BLaER1 (cell line): Measurements from ENCODE around the gene ECSCR.
"Not testable (repeated sequence)": the region's sequence is repeated elsewhere in the genome, so short reads cannot be mapped to it uniquely, and the experiment has no call there.

Source experiments
- H3K27ac ChIP-seq: shearing (Covaris generic); formaldehyde crosslinking; 2 replicates; pipeline ENCODE4 v1.8.1; 2022
- H3K27me3 ChIP-seq: shearing (Covaris generic); formaldehyde crosslinking; 2 replicates; pipeline ENCODE4 v1.8.1; 2022
- H3K36me3 ChIP-seq: shearing (Covaris generic); formaldehyde crosslinking; 2 replicates; pipeline ENCODE4 v1.8.1; 2022
- H3K4me1 ChIP-seq: shearing (Covaris generic); formaldehyde crosslinking; 2 replicates; pipeline ENCODE4 v1.8.1; 2022
- H3K4me2 ChIP-seq: shearing (Covaris generic); formaldehyde crosslinking; 2 replicates; pipeline ENCODE4 v1.8.1; 2022
- H3K4me3 ChIP-seq: shearing (Covaris generic); formaldehyde crosslinking; 2 replicates; pipeline ENCODE4 v1.8.1; 2022
- H3K9ac ChIP-seq: shearing (Covaris generic); formaldehyde crosslinking; 2 replicates; pipeline ENCODE4 v1.8.1; 2022
- H3K9me3 ChIP-seq: shearing (Covaris generic); formaldehyde crosslinking; 2 replicates; pipeline ENCODE4 v1.8.1; 2022
- H4K20me1 ChIP-seq: shearing (Covaris generic); formaldehyde crosslinking; 2 replicates; pipeline ENCODE4 v1.8.1; 2022
- Cebpa-rat ChIP-seq: shearing (Covaris generic); IDR thresholded peaks from 2 replicates; pipeline ENCODE4 v1.8.1; 2022

ECSCR gene

DNA sequence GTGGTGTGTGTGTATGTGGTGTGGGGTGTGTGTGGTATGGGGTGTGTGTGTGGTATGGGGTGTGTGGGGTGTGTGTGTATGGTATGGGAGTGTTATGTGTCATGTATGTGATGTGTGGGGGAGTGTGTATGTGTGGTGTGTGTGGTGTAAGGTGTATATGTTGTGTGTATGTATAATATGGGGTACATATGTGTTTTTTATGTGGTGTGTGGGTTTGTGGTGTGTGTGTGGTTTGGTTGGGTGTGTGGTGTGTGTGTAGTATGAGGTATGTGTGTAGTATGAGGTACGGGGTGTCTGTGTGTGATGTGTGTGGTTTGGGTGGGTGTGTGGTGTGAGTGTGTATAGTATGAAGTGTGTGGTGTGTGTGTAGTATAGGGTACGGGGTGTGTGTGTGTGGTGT is 11.4 kb downstream of the ECSCR start:
- H3K36me3 ChIP-seq = no peaks in the 10 kb centered on the region
- H3K4me1 ChIP-seq = peaks cover 12% of the 10 kb centered on the region
- H3K27me3 ChIP-seq = no peaks in the 10 kb centered on the region
- no peak overlapping the region for H3K9ac ChIP-seq
- H3K9me3 ChIP-seq = no peaks in the 10 kb centered on the region
- no peak overlapping the region for H3K27ac ChIP-seq
- no peaks in the 10 kb centered on the region for H4K20me1 ChIP-seq
- no peak for TF ChIP-seq Cebpa-rat
- no peak overlapping the region for H3K4me2 ChIP-seq
- H3K4me3 ChIP-seq = no peak overlapping the region

- H3K9ac ChIP-seq = no peak overlapping the region
These were observed 15.4 kb downstream of the ECSCR start for GRCh38 chr5:139446956-139447779.

GRCh38 chr5:139445325-139446170 is 17.0 kb downstream of the ECSCR start:
- no peak for TF ChIP-seq Cebpa-rat
- H3K4me3 ChIP-seq = no peak overlapping the region
- no peaks in the 10 kb centered on the region for H3K9me3 ChIP-seq
- H3K4me2 ChIP-seq = no peak overlapping the region
- H3K27ac ChIP-seq = no peak overlapping the region
- H3K4me1 ChIP-seq = peaks cover 20% of the 10 kb centered on the region
- H3K9ac ChIP-seq = no peak overlapping the region
- no peaks in the 10 kb centered on the region for H4K20me1 ChIP-seq
- H3K27me3 ChIP-seq = no peaks in the 10 kb centered on the region
- H3K36me3 ChIP-seq = no peaks in the 10 kb centered on the region

More at GRCh38 chr5:139446956-139447779, 15.4 kb downstream of the ECSCR start:
- Histone ChIP-seq H3K27ac (no peak overlapping the region), H3K4me3 (no peak overlapping the region), H3K4me2 (no peak overlapping the region), H4K20me1 (no peaks in the 10 kb centered on the region), H3K4me1 (peaks cover 20% of the 10 kb centered on the region), H3K9me3 (no peaks in the 10 kb centered on the region), H3K36me3 (no peaks in the 10 kb centered on the region), H3K27me3 (no peaks in the 10 kb centered on the region)
- no peak for TF ChIP-seq Cebpa-rat

DNA sequence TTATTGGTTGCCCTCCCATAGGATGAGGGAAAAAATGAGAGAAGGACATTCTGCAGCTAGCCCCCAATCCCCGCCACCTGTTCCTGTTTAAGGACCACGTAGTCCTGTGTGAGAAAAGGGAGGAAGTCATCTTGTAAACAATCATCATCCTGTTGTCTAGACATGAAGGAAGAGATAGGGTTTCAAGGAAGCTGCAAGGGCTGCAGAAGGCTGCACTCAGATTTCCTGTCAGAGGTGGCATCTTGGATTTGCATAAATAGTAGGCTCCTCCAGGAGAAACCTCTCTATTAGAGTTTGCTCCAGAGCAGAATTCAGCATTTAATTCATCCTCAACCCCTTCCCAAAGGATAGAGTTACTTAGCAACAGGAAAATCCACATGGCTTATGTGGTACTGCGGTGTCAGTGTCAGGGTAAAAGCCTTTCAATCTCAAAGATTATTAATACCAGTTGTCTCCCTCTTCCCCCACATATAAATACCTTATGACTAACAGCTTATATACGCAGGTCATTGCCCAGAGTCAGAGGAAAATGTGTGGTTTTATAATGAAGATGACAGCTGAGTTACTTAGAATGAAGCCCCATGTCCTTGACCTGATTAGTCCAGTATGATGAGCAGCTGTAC is 18.6 kb downstream of the ECSCR start:
- H3K4me1 ChIP-seq = peaks cover 28% of the 10 kb centered on the region
- no peak for TF ChIP-seq Cebpa-rat
- H3K4me2 ChIP-seq = peak overlapping the region; percentile 46
- H3K9me3 ChIP-seq = no peaks in the 10 kb centered on the region
- no peaks in the 10 kb centered on the region for H3K27me3 ChIP-seq
- no peaks in the 10 kb centered on the region for H3K36me3 ChIP-seq
- H3K4me3 ChIP-seq = no peak overlapping the region
- H3K27ac ChIP-seq = no peak overlapping the region
- no peak overlapping the region; the same call in 1 of the 2 replicates for H3K9ac ChIP-seq
- H4K20me1 ChIP-seq = no peaks in the 10 kb centered on the region

DNA sequence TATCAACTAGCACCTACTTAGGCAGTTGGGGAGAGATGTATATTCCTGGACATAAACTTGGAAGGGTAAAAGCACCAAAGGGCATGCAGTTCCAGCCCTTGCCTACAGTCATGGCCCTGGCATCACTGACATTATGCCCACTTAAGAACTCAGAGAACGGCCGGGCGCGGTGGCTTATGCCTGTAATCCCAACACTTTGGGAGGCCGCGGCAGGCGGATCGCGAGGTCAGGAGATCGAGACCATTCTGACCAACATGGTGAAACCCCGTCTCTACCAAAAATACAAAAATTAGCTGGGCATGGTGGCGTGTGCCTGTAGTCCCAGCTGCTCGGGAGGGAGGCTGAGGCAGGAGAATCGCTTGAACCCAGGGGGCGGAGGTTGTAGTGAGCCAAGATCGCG is 22.1 kb downstream of the ECSCR start:
- H3K4me1 ChIP-seq = peaks cover 35% of the 10 kb centered on the region
- H3K27me3 ChIP-seq, H3K4me2 ChIP-seq, H3K9me3 ChIP-seq, H4K20me1 ChIP-seq, H3K27ac ChIP-seq, H3K9ac ChIP-seq, H3K36me3 ChIP-seq, H3K4me3 ChIP-seq: not testable (repeated sequence)

DNA sequence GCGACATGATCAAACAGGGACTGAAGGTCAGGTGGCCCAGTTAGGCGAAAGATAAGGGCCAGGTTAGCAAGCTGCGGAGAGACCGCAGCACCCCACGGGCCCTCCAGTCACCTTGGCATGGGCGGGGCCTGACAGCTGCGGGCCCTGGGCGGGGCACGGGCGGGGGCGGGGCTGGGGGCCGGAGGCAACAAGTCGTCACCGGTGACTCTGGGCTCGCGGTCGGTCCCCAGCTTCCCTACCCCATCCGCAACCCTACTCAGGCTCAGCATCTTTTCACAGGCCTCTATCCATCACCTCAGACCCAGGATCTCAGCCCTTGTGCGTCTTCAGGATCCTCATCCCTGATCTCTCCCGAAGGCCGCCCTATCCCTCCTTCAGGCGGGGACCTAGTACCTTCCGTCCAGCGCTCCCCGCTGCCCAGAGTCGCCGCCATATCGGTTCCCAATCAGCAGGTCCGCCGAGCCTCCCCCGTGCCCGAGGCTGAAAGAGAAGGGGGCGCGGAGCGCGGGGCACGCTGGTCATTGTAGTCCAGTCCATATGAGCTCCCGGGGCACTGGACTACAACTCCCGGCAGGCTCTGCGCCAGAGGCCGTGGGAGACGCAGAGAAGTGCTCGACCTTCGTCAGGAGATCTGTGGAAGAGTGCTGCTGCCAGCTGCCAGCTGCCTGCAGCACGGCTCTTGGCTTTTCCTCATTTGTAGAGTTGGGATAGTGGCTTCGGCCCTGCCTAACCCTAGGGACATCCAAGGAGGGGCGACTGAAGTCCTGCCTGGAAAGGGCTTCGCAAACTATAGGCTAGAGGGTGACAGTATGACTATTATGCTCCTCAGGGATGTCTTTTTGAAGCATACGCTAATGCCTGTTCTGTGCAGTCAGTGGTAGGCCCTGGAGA is 23.3 kb downstream of the ECSCR start, which contains the start of gene DNAJC18:
Gene DNAJC18, minus strand, starts transcription at position 513 of the 891 bp plus-strand sequence. Its CDS starts 80 bp downstream, at position 433.
- Histone ChIP-seq H3K4me3 (peak within 1 kb of the TSS; percentile 83), H3K4me1 (peaks cover 31% of the 10 kb centered on the region), H4K20me1 (no peaks in the 10 kb centered on the region), H3K27ac (peak within 1 kb of the TSS; percentile 86), H3K36me3 (peaks cover 10% of the 10 kb centered on the region), H3K4me2 (peak within 1 kb of the TSS; percentile 84), H3K9ac (peak within 1 kb of the TSS; percentile 87), H3K27me3 (no peaks in the 10 kb centered on the region), H3K9me3 (no peaks in the 10 kb centered on the region)
- no peak for TF ChIP-seq Cebpa-rat

DNA sequence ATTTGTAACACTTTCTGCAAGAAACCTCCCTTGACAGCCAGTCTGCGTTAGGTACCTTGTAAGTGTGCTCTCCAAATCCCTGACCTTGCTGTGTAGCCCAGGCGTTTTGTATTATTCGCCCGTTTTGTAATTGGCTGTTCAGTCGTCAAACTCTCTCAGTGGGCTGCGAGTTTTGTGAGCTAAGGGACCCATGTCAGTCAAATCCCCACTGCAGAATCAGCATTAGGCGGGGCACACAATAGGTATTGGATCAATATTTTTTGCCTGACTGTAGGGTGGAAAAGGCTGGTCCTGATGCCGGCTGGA is 23.9 kb downstream of the ECSCR start:
- Histone ChIP-seq H3K27me3 (no peaks in the 10 kb centered on the region), H3K4me3 (peak overlapping the region; percentile 83), H3K4me1 (peaks cover 25% of the 10 kb centered on the region), H3K27ac (no peak overlapping the region), H3K36me3 (peaks cover 10% of the 10 kb centered on the region), H4K20me1 (no peaks in the 10 kb centered on the region), H3K9ac (no peak overlapping the region), H3K9me3 (no peaks in the 10 kb centered on the region), H3K4me2 (peak overlapping the region; percentile 84)
- no peak for TF ChIP-seq Cebpa-rat

DNA sequence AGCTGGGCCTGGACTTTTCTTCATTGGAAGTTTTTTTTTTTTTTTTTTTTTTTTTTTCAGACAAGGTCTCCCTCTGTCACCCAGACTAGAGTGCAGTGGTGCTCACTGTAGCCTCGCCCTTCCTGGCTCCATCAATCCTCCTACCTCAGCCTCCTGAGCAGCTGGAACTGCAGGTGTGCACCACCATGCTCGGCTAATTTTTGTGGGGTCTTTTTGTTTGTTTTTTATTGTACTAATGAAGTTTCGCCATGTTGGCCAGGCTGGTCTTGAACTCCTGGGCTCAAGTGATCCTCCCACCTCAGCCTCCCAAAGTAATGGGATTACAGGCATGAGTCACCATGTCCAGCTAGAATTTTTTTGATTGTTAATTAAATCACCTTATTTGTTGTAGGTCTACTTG is 26.9 kb downstream of the ECSCR start:
- TF ChIP-seq Cebpa-rat = no peak
- no peak overlapping the region for H3K4me2 ChIP-seq
- H3K4me3 ChIP-seq = no peak overlapping the region
- H3K27me3 ChIP-seq = no peaks in the 10 kb centered on the region
- peaks cover 17% of the 10 kb centered on the region for H3K36me3 ChIP-seq
- no peak overlapping the region for H3K27ac ChIP-seq
- no peak overlapping the region for H3K9ac ChIP-seq
- no peaks in the 10 kb centered on the region for H4K20me1 ChIP-seq
- H3K4me1 ChIP-seq = peaks cover 15% of the 10 kb centered on the region
- H3K9me3 ChIP-seq = no peaks in the 10 kb centered on the region

DNA sequence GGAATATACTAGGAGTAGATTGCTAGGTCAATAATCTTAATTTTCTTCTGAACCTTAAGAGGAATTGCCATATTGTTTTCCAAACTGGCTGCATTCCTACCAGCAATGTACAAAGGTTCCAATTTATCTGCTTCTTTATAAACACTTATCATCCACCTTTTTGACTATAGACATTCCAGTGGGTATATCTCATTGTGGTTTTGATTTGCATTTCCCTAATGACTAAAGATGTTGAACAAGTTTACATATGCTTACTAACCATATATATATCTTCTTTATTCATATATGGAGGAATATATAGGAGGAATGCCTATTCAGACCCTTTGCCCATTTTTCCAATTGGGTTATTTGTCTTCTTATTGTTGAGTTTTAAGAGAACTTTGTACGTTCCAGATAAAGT is 30.8 kb downstream of the ECSCR start:
- Histone ChIP-seq H3K9me3 (no peaks in the 10 kb centered on the region), H3K36me3 (peaks cover 31% of the 10 kb centered on the region), H3K9ac (no peak overlapping the region), H3K4me1 (no peaks in the 10 kb centered on the region), H4K20me1 (no peaks in the 10 kb centered on the region), H3K4me2 (no peak overlapping the region), H3K27me3 (no peaks in the 10 kb centered on the region), H3K27ac (no peak overlapping the region), H3K4me3 (no peak overlapping the region)
- TF ChIP-seq Cebpa-rat = no peak
